Neuronal stem cell (in vitro differentiated cells): ENCODE measurements around the gene CCDC85C.

Source experiments
- DNase-seq: peaks from one replicate; pipeline ENCODE4 v3.0.0-alpha.2; 2013; ENCODE audit warnings: low spot score
- H2AFZ ChIP-seq: one replicate; pipeline ENCODE4 v1.6.1; 2013; ENCODE audit warnings: mild to moderate bottlenecking, low read length, inconsistent platforms
- H2AK5ac ChIP-seq: 2 replicates; pipeline ENCODE4 v1.6.1; 2013; ENCODE audit warnings: low read depth, mild to moderate bottlenecking, inconsistent platforms, low read length, moderate library complexity, mixed read lengths
- H2BK120ac ChIP-seq: 2 replicates; pipeline ENCODE4 v1.6.1; 2013; ENCODE audit warnings: low read depth, mild to moderate bottlenecking, inconsistent platforms, low read length, moderate library complexity, mixed read lengths
- H2BK12ac ChIP-seq: one replicate; pipeline ENCODE4 v1.6.1; 2013; ENCODE audit warnings: low read length, inconsistent platforms
- H2BK15ac ChIP-seq: 2 replicates; pipeline ENCODE4 v1.6.1; 2013; ENCODE audit warnings: mild to moderate bottlenecking, low read length, inconsistent platforms, mixed read lengths
- H2BK5ac ChIP-seq: one replicate; pipeline ENCODE4 v1.6.1; 2013; ENCODE audit warnings: inconsistent platforms, mild to moderate bottlenecking, low read length, moderate library complexity
- H3K14ac ChIP-seq: one replicate; pipeline ENCODE4 v1.6.1; 2013; ENCODE audit warnings: low read length, inconsistent platforms
- H3K18ac ChIP-seq: 2 replicates; pipeline ENCODE4 v1.6.1; 2013; ENCODE audit warnings: low read length, inconsistent platforms
- H3K23ac ChIP-seq: 2 replicates; pipeline ENCODE4 v1.6.1; 2013; ENCODE audit warnings: low read depth, mild to moderate bottlenecking, mixed read lengths, low read length, inconsistent platforms; ENCODE audit not compliant: poor library complexity
- H3K27ac ChIP-seq: replicated peaks from 3 replicates; pipeline ENCODE4 v1.5.1; 2013; ENCODE audit warnings: low read length, inconsistent platforms
- H3K27me3 ChIP-seq, 3 experiments: 2 replicates each; pipeline ENCODE4 v1.6.1; 2013; ENCODE audit warnings: low read length in 3 of 3, mild to moderate bottlenecking in 2 of 3, inconsistent platforms in 1 of 3, low read depth in 1 of 3, mixed read lengths in 1 of 3, moderate library complexity in 1 of 3; ENCODE audit not compliant: control insufficient read depth in 3 of 3, insufficient read depth in 3 of 3
- H3K36me3 ChIP-seq, 2 donors: replicated peaks in 1 of 2; 2 replicates each; pipeline ENCODE4 v1.6.1; 2013; ENCODE audit warnings: low read length in 2 of 2; ENCODE audit not compliant: control insufficient read depth in 2 of 2, insufficient read depth in 2 of 2
- H3K4ac ChIP-seq: 2 replicates; pipeline ENCODE4 v1.6.1; 2013; ENCODE audit warnings: inconsistent platforms, mild to moderate bottlenecking, low read length, moderate library complexity
- H3K4me1 ChIP-seq, 2 donors: 1 replicate in 1 of 2; 2 replicates in 1 of 2; pipeline ENCODE4 v1.6.1; 2013; ENCODE audit warnings: low read length in 2 of 2, low read depth in 1 of 2; ENCODE audit not compliant: control insufficient read depth in 2 of 2, insufficient read depth in 1 of 2
- H3K4me2 ChIP-seq: one replicate; pipeline ENCODE4 v1.6.1; 2013; ENCODE audit warnings: mild to moderate bottlenecking, low read length, inconsistent platforms; ENCODE audit not compliant: insufficient read depth, poor library complexity, severe bottlenecking
- H3K4me3 ChIP-seq, 2 donors: 2 replicates each; pipeline ENCODE4 v1.5.1; 2013; ENCODE audit warnings: low read length in 2 of 2, mild to moderate bottlenecking in 2 of 2, inconsistent platforms in 1 of 2, moderate library complexity in 1 of 2
- H3K79me1 ChIP-seq: one replicate; pipeline ENCODE4 v1.6.1; 2013; ENCODE audit warnings: low read depth, mild to moderate bottlenecking, inconsistent platforms, low read length, moderate library complexity
- H3K9ac ChIP-seq: one replicate; pipeline ENCODE4 v1.6.1; 2013; ENCODE audit warnings: mild to moderate bottlenecking, low read depth, low read length, inconsistent platforms; ENCODE audit not compliant: poor library complexity
- H3K9me3 ChIP-seq, 2 donors: replicated peaks in 1 of 2; 2 replicates each; pipeline versions ENCODE3 to v1.6.1; 2013; ENCODE audit warnings: low read length in 2 of 2, mild to moderate bottlenecking in 2 of 2, inconsistent platforms in 1 of 2, low read depth in 1 of 2, mixed read lengths in 1 of 2, moderate library complexity in 1 of 2; ENCODE audit not compliant: control insufficient read depth in 2 of 2, insufficient read depth in 1 of 2
- H4K8ac ChIP-seq: one replicate; pipeline ENCODE4 v1.6.1; 2013; ENCODE audit warnings: low read depth, mild to moderate bottlenecking, inconsistent platforms, low read length, moderate library complexity
- H4K91ac ChIP-seq: one replicate; pipeline ENCODE4 v1.6.1; 2013; ENCODE audit warnings: low read length, low read depth, mild to moderate bottlenecking, inconsistent platforms; ENCODE audit not compliant: poor library complexity
- WGBS, 2 donors: extraction: QIAGEN DNeasy Blood & Tissue Kit; methylation state at CpG; one replicate each; pipeline ENCODE4 v1.1.7; 2013; ENCODE audit warnings: missing lambda C conversion rate in 2 of 2, mixed read lengths in 1 of 2; ENCODE audit not compliant: insufficient read length in 2 of 2, insufficient replicate concordance in 1 of 2; ENCODE audit errors: extremely low coverage in 2 of 2; 5-methylcytosine and 5-hydroxymethylcytosine counted together

CCDC85C gene

GRCh38 chr14:99624024-99624423, 20.0 kb upstream of the CCDC85C start:
- WGBS, 2 donors, result no CpG with 5 or more reads among the region's 6 CpGs
- Histone ChIP-seq H3K9me3 (no peaks in the 10 kb centered on the region), H3K27me3 (no peaks in the 10 kb centered on the region)

GRCh38 chr14:99621948-99622347, 17.9 kb upstream of the CCDC85C start:
- Histone ChIP-seq H3K4ac (no peak overlapping the region), H2AFZ (no peak overlapping the region), H3K27me3 (no peaks in the 10 kb centered on the region), H3K9ac (no peak overlapping the region), H2BK15ac (no peak overlapping the region), H2AK5ac (no peak overlapping the region), H4K8ac (no peak overlapping the region), H3K36me3 (no peaks in the 10 kb centered on the region), H3K14ac (no peak overlapping the region), H3K4me2 (no peak overlapping the region), H3K9me3 (no peaks in the 10 kb centered on the region), H2BK120ac (no peak overlapping the region), H2BK12ac (no peak overlapping the region), H2BK5ac (no peak overlapping the region), H3K4me3 (no peak overlapping the region), H3K4me1 (peaks cover 7 to 21% of the 10 kb centered on the region in 2 donors), H3K27ac (no peak overlapping the region), H4K91ac (no peak overlapping the region), H3K79me1 (no peaks in the 10 kb centered on the region), H3K23ac (no peak overlapping the region), H3K18ac (no peak overlapping the region)
- no CpG with 5 or more reads among the region's 6 CpGs for WGBS, 2 donors
- no peak for DNase-seq

More at GRCh38 chr14:99624024-99624423, 20.0 kb upstream of the CCDC85C start:
- Histone ChIP-seq H3K9ac (no peak overlapping the region), H2BK15ac (peak overlapping the region; percentile 84), H3K36me3 (no peaks in the 10 kb centered on the region), H3K14ac (no peak overlapping the region), H2BK120ac (no peak overlapping the region), H3K4ac (no peak overlapping the region), H3K18ac (peak overlapping the region; percentile 7), H2AK5ac (no peak overlapping the region), H3K23ac (no peak overlapping the region), H3K27ac (no peak overlapping the region), H2BK5ac (no peak overlapping the region), H4K91ac (no peak overlapping the region), H3K4me3 (no peak overlapping the region), H2BK12ac (peak overlapping the region; percentile 30), H2AFZ (no peak overlapping the region), H4K8ac (no peak overlapping the region), H3K79me1 (no peaks in the 10 kb centered on the region), H3K4me1 (peaks cover 14 to 30% of the 10 kb centered on the region in 2 donors), H3K4me2 (no peak overlapping the region)
- no peak for DNase-seq

GRCh38 chr14:99619835-99620834, 16.1 kb upstream of the CCDC85C start:
- H3K18ac ChIP-seq, result peak overlapping the region; percentile 88
- no peaks in the 10 kb centered on the region for H3K79me1 ChIP-seq
- no peak overlapping the region for H2BK120ac ChIP-seq
- peak overlapping the region; percentile 96 for H2AK5ac ChIP-seq
- H3K4me3 ChIP-seq, result no peak overlapping the region
- no peak overlapping the region for H2BK5ac ChIP-seq
- H2AFZ ChIP-seq, result peak overlapping the region; percentile 78
- no peaks in the 10 kb centered on the region for H3K9me3 ChIP-seq
- H2BK15ac ChIP-seq, result no peak overlapping the region
- WGBS, 2 donors, result no CpG with 5 or more reads among the region's 13 CpGs
- H3K14ac ChIP-seq, result peak overlapping the region; percentile 41
- H3K27ac ChIP-seq, result no peak overlapping the region
- peak overlapping the region; percentile 27 for H3K9ac ChIP-seq
- H4K91ac ChIP-seq, result no peak overlapping the region
- no peak overlapping the region for H3K4me2 ChIP-seq
- peaks cover 7 to 16% of the 10 kb centered on the region in 2 donors for H3K4me1 ChIP-seq
- no peak overlapping the region for H4K8ac ChIP-seq
- no peak overlapping the region for H3K4ac ChIP-seq
- no peak overlapping the region for H3K23ac ChIP-seq
- no peaks in the 10 kb centered on the region for H3K36me3 ChIP-seq
- peak overlapping the region; percentile 24 for H2BK12ac ChIP-seq
- H3K27me3 ChIP-seq, result no peaks in the 10 kb centered on the region
- DNase-seq, result no peak
